Liver (tissue), 9 donors: ENCODE measurements around the gene C1orf94. TPM values are rescaled to one million over a fixed set of nuclear protein-coding genes. Genes with fewer than 3 reads are reported as not detected.

ENCODE experiments used
- DNase-seq: peaks from one replicate; pipeline ENCODE4 v3.0.0-alpha.2; 2017; ENCODE audit warnings: low spot score
- H3K27ac ChIP-seq, 2 donors: one replicate each; pipeline ENCODE4 v1.7.0; 2013; ENCODE audit warnings: inconsistent platforms in 2 of 2, low read length in 2 of 2, control low read depth in 1 of 2, low read depth in 1 of 2, mild to moderate bottlenecking in 1 of 2
- H3K27me3 ChIP-seq, 4 donors: one replicate each; pipeline versions ENCODE4 v1.6.1 to v1.7.0; 2013; ENCODE audit warnings: low read length in 3 of 4, inconsistent platforms in 1 of 4, mild to moderate bottlenecking in 1 of 4, moderate library complexity in 1 of 4; ENCODE audit not compliant: control insufficient read depth in 4 of 4, insufficient read depth in 4 of 4
- H3K36me3 ChIP-seq, 4 donors: one replicate each; pipeline versions ENCODE4 v1.6.1 to v1.7.0; 2013; ENCODE audit warnings: low read length in 3 of 4, mild to moderate bottlenecking in 3 of 4, low read depth in 1 of 4, moderate library complexity in 1 of 4; ENCODE audit not compliant: control insufficient read depth in 4 of 4, insufficient read depth in 3 of 4
- H3K4me1 ChIP-seq, 4 donors: one replicate each; pipeline versions ENCODE4 v1.6.1 to v1.7.0; 2013; ENCODE audit warnings: low read length in 3 of 4, mild to moderate bottlenecking in 3 of 4, moderate library complexity in 1 of 4; ENCODE audit not compliant: control insufficient read depth in 4 of 4, insufficient read depth in 4 of 4
- H3K4me3 ChIP-seq, 3 donors: one replicate each; pipeline versions ENCODE4 v1.6.1 to v1.7.0; 2013; ENCODE audit warnings: low read length in 3 of 3, control low read depth in 1 of 3, low read depth in 1 of 3, mild to moderate bottlenecking in 1 of 3
- H3K9ac ChIP-seq, 2 donors: one replicate each; pipeline ENCODE4 v1.7.0; 2013; ENCODE audit warnings: low read length in 2 of 2, mild to moderate bottlenecking in 2 of 2, moderate library complexity in 2 of 2, control low read depth in 1 of 2, low read depth in 1 of 2
- H3K9me3 ChIP-seq, 4 donors: one replicate each; pipeline versions ENCODE4 v1.6.1 to v1.7.0; 2013; ENCODE audit warnings: low read length in 3 of 4; ENCODE audit not compliant: control insufficient read depth in 4 of 4
- ATF3 ChIP-seq: IDR thresholded peaks from 2 replicates; pipeline ENCODE4 v1.6.1; 2016; ENCODE audit warnings: antibody characterized with exemption
- EGR1 ChIP-seq, 2 donors: IDR thresholded peaks; 2 replicates each; pipeline ENCODE4 v1.6.1; 2016 to 2018; ENCODE audit warnings: antibody characterized with exemption in 2 of 2, low read depth in 2 of 2
- FOXA1 ChIP-seq: IDR thresholded peaks from 2 replicates; pipeline ENCODE4 v1.6.1; 2016; ENCODE audit warnings: antibody characterized with exemption
- FOXA2 ChIP-seq: IDR thresholded peaks from 2 replicates; pipeline ENCODE4 v1.6.1; 2016; ENCODE audit warnings: antibody characterized with exemption
- GABPA ChIP-seq, 2 donors: IDR thresholded peaks in 1 of 2; conservative IDR thresholded peaks in 1 of 2; 2 replicates each; pipeline ENCODE4 v1.6.1; 2016; ENCODE audit warnings: antibody characterized with exemption in 2 of 2, mild to moderate bottlenecking in 1 of 2, moderate library complexity in 1 of 2
- HNF4A ChIP-seq, 2 donors: conservative IDR thresholded peaks; 2 replicates each; pipeline ENCODE4 v1.6.1; 2016; ENCODE audit warnings: antibody characterized with exemption in 2 of 2, mild to moderate bottlenecking in 2 of 2
- HNF4G ChIP-seq: IDR thresholded peaks from 2 replicates; pipeline ENCODE4 v1.6.1; 2016; ENCODE audit warnings: antibody characterized with exemption
- JUND ChIP-seq, 2 donors: IDR thresholded peaks; 2 replicates each; pipeline ENCODE4 v1.6.1; 2016; ENCODE audit warnings: antibody characterized with exemption in 2 of 2
- MAX ChIP-seq: IDR thresholded peaks from 2 replicates; pipeline ENCODE4 v1.6.1; 2016; ENCODE audit warnings: antibody characterized with exemption
- NR2F2 ChIP-seq: IDR thresholded peaks from 2 replicates; pipeline ENCODE4 v1.6.1; 2016; ENCODE audit warnings: antibody characterized with exemption
- RAD21 ChIP-seq, 2 donors: IDR thresholded peaks; 2 replicates each; pipeline ENCODE4 v1.6.1; 2016; ENCODE audit warnings: antibody characterized with exemption in 2 of 2, mild to moderate bottlenecking in 2 of 2
- REST ChIP-seq: IDR thresholded peaks from 2 replicates; pipeline ENCODE4 v1.6.1; 2016; ENCODE audit warnings: antibody characterized with exemption, mild to moderate bottlenecking
- RXRA ChIP-seq, 2 donors: IDR thresholded peaks; 2 replicates each; pipeline ENCODE4 v1.6.1; 2017 to 2018; ENCODE audit warnings: antibody characterized with exemption in 2 of 2, mild to moderate bottlenecking in 1 of 2
- SP1 ChIP-seq: IDR thresholded peaks from 2 replicates; pipeline ENCODE4 v1.6.1; 2018; ENCODE audit warnings: antibody characterized with exemption, mild to moderate bottlenecking
- TAF1 ChIP-seq: conservative IDR thresholded peaks from 2 replicates; pipeline ENCODE4 v1.6.1; 2016; ENCODE audit warnings: antibody characterized with exemption, mild to moderate bottlenecking
- YY1 ChIP-seq: IDR thresholded peaks from 2 replicates; pipeline ENCODE4 v1.6.1; 2016; ENCODE audit warnings: antibody characterized with exemption, mild to moderate bottlenecking
- WGBS: extraction: QIAGEN DNeasy Blood & Tissue Kit; methylation state at CpG from one replicate; pipeline ENCODE4 v1.1.7; 2013; 5-methylcytosine and 5-hydroxymethylcytosine counted together
- polyA plus RNA-seq, 2 donors: library from polyadenylated mRNA; stranded (reverse) in 1 of 2; unstranded in 1 of 2; fragments of 200-250 nt in 1 of 2; fragments of >200 nt in 1 of 2; fragmentation: Nextera tagmentation in 1 of 2; extraction: Ambion mirVana in 1 of 2; gene quantifications; one replicate each; pipeline versions ENCODE4 v1.2.1 to v1.2.3, GENCODE V29; 2013 to 2015
- total RNA-seq, 2 donors: library from RNA; depleted of rRNA; stranded (reverse); fragments of >200 nt; gene quantifications; one replicate each; pipeline ENCODE4 v1.2.3, GENCODE V29; 2014
- TF ChIP-seq, protein P1 (sequence below): IDR thresholded peaks from 2 replicates; pipeline ENCODE4 v1.6.1; 2016; ENCODE audit warnings: antibody characterized with exemption
- TF ChIP-seq, protein P2 (sequence below): fragments of 150-350 bp; IDR thresholded peaks from 2 replicates; pipeline ENCODE4 v1.5.1; 2017; ENCODE audit warnings: improper control_type of control experiment, low read depth, low read length; ENCODE audit not compliant: missing input control
- donor health status: healthy.
- donor health status: healthy.
- donor health status: healthy.
- donor health status: healthy.
- donor health status: healthy.

The C1orf94 gene
- total and polyA plus RNA-seq, 4 donors = not detected

GRCh38 chr1:34165422-34165921, 11.2 kb upstream of the C1orf94 start:
- Histone ChIP-seq H3K4me1 (peaks cover 15 to 31% (median 17%) of the 10 kb centered on the region in 4 donors), H3K27ac (no peak overlapping the region), H3K27me3 (peaks cover 2 to 21% (median 13%) of the 10 kb centered on the region in 4 donors), H3K36me3 (no peaks in the 10 kb centered on the region), H3K9ac (no peak overlapping the region), H3K9me3 (no peaks in the 10 kb centered on the region), H3K4me3 (peak overlapping the region in 1 of 3 donors; percentile 51)
- WGBS = 4% methylated on average over 13 of the region's 13 CpGs
- no peak for DNase-seq
- TF ChIP-seq, protein P1, sequence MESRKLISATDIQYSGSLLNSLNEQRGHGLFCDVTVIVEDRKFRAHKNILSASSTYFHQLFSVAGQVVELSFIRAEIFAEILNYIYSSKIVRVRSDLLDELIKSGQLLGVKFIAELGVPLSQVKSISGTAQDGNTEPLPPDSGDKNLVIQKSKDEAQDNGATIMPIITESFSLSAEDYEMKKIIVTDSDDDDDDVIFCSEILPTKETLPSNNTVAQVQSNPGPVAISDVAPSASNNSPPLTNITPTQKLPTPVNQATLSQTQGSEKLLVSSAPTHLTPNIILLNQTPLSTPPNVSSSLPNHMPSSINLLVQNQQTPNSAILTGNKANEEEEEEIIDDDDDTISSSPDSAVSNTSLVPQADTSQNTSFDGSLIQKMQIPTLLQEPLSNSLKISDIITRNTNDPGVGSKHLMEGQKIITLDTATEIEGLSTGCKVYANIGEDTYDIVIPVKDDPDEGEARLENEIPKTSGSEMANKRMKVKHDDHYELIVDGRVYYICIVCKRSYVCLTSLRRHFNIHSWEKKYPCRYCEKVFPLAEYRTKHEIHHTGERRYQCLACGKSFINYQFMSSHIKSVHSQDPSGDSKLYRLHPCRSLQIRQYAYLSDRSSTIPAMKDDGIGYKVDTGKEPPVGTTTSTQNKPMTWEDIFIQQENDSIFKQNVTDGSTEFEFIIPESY = no peak
- no peak for TF ChIP-seq REST

DNA sequence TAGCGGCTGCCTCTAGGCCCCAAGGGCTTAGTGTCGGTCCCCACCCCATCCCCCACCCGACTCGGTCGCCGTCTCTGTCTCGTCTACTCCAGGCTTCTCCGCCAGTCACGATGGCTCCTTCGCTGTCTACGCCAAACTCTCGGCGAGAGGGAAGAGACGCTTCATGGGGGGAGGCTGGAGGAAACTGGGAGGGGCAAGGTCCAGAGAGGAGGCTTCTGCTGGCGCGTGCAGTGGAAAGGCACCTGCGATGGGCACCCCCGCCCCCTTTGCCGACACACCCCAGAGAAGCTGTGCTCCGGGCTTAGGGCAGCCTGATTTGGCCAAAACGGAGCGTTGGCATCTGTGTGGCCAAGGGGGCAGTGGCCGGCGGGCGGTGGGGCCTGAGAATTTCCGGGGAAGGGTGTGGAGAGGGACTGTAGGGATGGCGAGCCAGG, 10.5 kb upstream of the C1orf94 start:
- Histone ChIP-seq H3K9me3 (no peaks in the 10 kb centered on the region), H3K4me1 (peaks cover 15 to 31% (median 17%) of the 10 kb centered on the region in 4 donors), H3K9ac (no peak overlapping the region), H3K27ac (no peak overlapping the region), H3K36me3 (no peaks in the 10 kb centered on the region), H3K4me3 (no peak overlapping the region), H3K27me3 (peaks cover 2 to 19% (median 13%) of the 10 kb centered on the region in 4 donors)
- DNase-seq = no peak
- no peak for TF ChIP-seq YY1
- TF ChIP-seq TAF1 = no peak
- TF ChIP-seq MAX = no peak
- TF ChIP-seq, protein P2, sequence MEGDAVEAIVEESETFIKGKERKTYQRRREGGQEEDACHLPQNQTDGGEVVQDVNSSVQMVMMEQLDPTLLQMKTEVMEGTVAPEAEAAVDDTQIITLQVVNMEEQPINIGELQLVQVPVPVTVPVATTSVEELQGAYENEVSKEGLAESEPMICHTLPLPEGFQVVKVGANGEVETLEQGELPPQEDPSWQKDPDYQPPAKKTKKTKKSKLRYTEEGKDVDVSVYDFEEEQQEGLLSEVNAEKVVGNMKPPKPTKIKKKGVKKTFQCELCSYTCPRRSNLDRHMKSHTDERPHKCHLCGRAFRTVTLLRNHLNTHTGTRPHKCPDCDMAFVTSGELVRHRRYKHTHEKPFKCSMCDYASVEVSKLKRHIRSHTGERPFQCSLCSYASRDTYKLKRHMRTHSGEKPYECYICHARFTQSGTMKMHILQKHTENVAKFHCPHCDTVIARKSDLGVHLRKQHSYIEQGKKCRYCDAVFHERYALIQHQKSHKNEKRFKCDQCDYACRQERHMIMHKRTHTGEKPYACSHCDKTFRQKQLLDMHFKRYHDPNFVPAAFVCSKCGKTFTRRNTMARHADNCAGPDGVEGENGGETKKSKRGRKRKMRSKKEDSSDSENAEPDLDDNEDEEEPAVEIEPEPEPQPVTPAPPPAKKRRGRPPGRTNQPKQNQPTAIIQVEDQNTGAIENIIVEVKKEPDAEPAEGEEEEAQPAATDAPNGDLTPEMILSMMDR = no peak
- TF ChIP-seq FOXA1 = no peak
- no peak for TF ChIP-seq JUND (IDR thresholded peaks at IDR 0.05)
- TF ChIP-seq HNF4G = no peak
- TF ChIP-seq FOXA2 = no peak
- TF ChIP-seq RXRA (IDR thresholded peaks at IDR 0.05) = no peak
- TF ChIP-seq HNF4A (conservative IDR thresholded peaks at IDR 0.05) = no peak
- TF ChIP-seq EGR1 (IDR thresholded peaks at IDR 0.05; ENCODE audit: low read depth in 2 of 2) = no peak
- TF ChIP-seq SP1 = no peak
- TF ChIP-seq, protein P1 = no peak
- no peak for TF ChIP-seq GABPA (IDR thresholded peaks at IDR 0.05 in 1 of 2, conservative IDR thresholded peaks at IDR 0.05 in 1 of 2)
- TF ChIP-seq NR2F2 = no peak
- no peak for TF ChIP-seq RAD21 (IDR thresholded peaks at IDR 0.05)
- TF ChIP-seq REST = no peak
- TF ChIP-seq ATF3 = no peak
- WGBS = 5% methylated on average over 27 of the region's 27 CpGs
